GM21528 (cell line): ENCODE data around the gene SIRPA.

Experiments used
- ATAC-seq: cut with Tn5 transposase; IDR thresholded peaks from one replicate; pipeline ENCODE4 v1.9.1; 2021; ENCODE audit warnings: mild to moderate bottlenecking, moderate library complexity; ENCODE audit not compliant: unreplicated experiment, low FRiP score

The SIRPA gene

DNA sequence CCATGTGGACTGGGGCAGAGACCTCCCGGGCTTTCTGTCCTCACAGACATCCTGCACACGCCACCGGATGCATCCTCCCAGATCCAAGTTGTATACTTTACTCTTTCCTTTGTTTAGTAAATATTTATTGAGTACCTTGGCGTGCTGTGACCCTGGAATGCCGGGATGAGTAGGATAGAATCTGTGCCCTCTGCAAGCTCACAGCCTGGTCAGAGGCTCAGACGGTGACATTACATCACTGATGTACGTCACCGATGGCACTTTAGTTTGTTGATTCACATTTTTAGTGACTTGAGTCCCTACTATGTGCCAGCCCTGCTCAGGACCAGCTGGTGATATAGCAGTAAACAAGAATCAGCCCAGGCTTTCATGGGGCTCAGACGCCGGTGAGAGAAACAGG, 32.9 kb downstream of the SIRPA start:
- ATAC-seq, result no peak

DNA sequence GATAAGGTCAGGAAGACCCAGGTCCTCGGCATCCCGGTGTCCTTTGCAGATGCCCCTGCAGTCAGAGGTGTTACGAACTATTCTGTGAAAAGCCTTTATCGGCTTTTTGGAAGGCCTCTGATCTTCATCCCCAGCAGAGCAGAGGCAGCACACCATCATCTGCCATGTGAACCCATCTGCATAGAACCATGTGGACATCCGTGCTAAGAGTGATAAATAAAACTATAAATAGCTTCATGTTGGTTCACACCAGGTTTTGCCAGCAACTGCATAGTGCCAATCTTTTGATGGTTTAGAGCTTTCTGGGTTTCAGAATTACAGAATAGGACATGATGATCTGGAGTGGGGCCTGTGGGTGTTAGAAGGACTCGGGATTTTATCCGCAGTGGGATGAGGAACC, 33.6 kb downstream of the SIRPA start:
- ATAC-seq, result no peak

DNA sequence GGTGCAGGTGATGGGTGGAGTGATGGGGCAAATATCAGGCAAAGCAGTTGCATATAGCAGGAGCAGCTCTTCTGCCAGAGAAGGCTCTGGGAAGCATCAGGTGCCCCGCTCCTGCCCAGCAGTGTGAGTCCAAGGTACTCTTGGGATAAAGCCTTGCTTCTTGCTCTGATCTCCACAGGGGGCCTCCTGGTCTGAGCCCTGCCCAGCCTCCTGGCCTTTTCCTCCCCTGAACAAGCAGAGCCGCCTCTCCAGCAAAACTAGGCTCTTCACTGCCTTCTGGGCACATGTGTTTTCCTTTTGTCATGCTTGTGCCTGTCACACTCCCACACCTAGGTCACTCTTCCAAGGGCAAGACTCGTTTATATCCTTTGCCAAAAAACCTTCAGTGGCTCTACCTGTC, 34.3 kb downstream of the SIRPA start:
- no peak for ATAC-seq

DNA sequence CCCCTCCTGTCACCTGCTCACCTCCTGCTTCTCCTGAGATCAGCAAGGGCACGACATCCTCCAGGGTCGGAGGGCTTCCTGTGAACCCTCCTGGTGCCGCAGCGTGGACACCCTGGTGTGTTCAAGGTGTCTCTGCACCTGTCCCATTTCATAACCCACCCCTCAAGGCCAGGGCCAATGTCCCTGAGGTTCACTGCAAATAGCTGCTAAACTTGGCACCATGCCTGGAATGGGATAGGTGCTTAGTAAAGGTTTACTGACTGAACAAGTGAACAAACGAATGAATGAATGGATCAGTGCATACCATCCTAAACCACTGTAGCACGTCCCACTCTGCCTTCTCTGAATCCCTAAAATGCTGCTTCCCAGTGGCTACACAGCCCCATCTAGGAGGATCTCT, 35.0 kb downstream of the SIRPA start:
- no peak for ATAC-seq

DNA sequence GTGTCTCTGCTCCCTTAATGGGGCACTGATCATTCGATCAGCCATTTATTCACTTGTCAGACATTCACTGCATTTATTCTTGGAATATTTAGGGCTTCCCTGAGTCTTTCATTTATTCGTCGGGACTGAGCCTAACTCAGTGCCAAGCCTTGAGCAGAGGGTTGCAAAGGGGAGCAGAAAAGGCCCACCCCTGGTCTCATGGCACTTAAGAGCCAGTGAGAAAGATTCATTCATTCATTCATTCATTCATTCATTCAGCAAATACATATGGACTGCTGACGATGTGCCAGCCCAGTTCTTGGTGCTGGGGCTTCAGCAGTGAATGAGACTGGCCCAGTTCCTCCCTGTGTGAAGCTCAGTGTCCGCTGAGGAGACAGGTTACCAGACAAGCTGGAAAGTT, 36.6 kb downstream of the SIRPA start:
- ATAC-seq, result no peak

DNA sequence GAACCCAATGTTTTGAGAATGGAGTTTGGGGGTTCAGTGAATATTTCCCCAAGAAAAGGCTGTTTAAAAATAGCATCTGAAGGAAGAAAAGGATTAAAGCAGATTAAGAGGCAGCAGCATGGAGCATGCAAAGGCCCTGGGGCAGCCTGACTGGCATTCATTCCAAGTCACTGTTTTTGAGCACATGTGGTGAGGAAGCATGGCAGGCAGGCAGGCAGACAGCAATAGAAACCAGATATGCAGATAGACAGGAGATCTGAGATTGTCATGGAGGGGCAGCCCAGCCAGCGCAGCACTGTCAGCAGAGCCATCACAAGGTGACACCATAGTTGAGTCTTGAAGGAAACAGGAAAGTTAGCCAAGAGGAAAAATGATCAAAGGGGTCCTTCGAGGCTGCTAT, 37.8 kb downstream of the SIRPA start:
- ATAC-seq, result no peak

DNA sequence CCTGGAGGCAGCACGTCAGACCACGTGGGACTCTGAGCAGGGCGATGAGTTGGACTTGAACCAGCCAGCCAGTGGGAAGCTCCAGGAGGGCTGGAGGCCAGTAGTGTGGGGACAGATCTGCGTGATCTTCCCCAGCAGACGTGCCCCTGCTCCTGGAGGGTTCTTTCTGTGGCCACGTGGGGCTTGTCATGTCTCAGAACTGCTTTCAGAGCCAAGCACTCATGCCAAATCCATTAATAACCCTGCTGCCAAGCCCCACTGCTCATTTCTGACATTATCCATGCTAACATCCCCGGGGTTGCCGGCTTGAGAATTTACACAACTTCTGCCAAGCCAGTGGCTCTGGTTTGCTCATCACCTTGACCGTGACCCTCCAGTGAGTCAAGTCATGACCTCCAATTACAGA, 38.3 kb downstream of the SIRPA start:
- no peak for ATAC-seq

DNA sequence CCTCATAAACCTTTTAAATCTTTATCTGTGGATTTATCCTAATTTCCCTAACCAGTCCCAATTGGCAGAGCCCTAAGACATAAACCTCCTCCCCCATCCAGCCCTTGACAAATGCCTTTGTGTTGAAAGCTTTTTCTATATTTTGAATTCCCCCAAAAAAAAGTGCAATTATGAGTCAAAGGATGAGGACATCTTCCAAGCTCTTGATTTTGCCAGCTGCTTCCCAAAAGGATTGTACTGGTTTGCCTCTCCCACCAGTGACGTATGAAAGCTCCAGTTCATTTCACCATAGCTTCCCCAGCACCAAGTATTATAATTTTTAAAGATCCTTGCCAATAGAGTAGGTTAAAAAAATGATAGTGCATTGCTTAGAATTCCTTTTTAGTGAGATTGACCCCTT, 38.9 kb downstream of the SIRPA start:
- no peak for ATAC-seq

DNA sequence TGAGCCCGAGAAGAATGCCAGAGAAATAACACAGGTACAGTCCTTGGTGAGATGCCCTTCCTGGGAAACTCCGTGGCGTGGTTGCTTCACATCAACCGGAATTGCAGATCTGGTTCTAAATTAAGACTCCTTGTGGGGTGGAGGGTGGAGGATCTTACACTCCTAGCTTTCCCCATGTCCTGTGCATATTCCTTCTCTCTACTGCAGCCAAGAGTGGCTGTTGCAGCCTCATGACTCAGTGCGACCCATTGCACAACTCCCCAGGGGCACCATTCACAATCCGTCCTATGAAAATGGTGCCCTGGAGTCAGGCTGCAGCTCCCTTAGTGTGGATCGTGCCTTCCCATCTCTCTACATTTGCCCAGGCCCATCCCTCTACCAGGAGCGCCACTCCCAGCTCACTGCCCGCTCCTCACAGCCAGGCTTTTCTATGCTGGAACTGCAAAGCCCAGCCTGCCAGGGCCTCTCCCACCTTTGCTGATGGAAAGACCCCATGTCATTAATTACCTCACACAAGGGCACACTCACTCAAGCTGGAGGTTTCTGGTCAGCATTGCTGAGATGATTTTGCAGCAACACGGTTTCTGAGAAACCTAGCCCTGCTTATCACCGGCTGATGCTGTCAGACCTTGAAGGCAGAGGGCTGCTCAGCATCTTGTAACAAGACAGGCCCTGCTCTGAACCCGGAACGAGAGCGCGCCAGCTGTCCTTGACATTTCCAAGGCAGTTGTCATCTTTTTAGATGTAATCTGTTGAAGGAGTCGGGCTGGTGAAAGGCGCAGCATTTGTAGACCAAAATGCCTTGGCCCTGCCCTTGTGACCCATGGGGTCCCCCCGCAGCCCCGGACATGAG, 39.7 kb downstream of the SIRPA start:
- ATAC-seq, result no peak

DNA sequence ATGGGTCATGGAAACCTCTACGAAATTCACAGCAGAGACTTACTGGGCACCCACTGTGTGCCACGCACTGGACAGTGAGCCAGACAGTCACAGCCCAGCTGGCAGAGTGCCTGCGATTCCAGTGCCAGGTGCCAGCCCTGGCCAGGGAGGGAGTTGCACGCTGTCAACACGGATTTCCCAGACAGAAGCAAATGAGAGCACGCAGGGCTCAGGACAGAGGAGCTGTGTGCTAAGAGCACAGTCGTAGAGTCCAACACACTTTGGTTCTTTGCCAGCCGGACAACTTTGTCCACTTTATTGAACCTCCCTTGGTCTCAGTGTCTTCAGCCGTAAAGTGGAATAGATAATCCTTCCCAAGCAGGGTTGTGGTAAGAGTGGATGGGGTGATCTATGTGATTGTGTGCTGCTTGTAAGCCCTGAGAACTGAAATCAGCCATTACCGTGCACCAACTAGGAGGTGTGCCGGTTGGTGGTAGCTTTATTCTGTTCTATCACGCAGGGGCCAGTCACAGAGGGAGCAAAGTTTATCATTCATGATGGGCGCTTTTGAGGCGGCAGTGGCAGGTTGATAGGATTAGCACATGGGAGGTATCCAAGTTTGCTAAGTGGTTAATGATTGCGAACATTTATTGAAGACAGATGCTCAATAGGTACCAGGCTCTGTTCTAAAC, 40.6 kb downstream of the SIRPA start:
- no peak for ATAC-seq

DNA sequence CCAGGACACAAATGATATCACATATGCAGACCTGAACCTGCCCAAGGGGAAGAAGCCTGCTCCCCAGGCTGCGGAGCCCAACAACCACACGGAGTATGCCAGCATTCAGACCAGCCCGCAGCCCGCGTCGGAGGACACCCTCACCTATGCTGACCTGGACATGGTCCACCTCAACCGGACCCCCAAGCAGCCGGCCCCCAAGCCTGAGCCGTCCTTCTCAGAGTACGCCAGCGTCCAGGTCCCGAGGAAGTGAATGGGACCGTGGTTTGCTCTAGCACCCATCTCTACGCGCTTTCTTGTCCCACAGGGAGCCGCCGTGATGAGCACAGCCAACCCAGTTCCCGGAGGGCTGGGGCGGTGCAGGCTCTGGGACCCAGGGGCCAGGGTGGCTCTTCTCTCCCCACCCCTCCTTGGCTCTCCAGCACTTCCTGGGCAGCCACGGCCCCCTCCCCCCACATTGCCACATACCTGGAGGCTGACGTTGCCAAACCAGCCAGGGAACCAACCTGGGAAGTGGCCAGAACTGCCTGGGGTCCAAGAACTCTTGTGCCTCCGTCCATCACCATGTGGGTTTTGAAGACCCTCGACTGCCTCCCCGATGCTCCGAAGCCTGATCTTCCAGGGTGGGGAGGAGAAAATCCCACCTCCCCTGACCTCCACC, 42.2 kb downstream of the SIRPA start:
- ATAC-seq, result no peak

DNA sequence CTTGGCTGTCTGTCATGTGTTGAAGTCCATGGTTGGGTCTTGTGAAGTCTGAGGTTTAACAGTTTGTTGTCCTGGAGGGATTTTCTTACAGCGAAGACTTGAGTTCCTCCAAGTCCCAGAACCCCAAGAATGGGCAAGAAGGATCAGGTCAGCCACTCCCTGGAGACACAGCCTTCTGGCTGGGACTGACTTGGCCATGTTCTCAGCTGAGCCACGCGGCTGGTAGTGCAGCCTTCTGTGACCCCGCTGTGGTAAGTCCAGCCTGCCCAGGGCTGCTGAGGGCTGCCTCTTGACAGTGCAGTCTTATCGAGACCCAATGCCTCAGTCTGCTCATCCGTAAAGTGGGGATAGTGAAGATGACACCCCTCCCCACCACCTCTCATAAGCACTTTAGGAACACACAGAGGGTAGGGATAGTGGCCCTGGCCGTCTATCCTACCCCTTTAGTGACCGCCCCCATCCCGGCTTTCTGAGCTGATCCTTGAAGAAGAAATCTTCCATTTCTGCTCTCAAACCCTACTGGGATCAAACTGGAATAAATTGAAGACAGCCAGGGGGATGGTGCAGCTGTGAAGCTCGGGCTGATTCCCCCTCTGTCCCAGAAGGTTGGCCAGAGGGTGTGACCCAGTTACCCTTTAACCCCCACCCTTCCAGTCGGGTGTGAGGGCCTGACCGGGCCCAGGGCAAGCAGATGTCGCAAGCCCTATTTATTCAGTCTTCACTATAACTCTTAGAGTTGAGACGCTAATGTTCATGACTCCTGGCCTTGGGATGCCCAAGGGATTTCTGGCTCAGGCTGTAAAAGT, 43.5 kb downstream of the SIRPA start:
- no peak for ATAC-seq

DNA sequence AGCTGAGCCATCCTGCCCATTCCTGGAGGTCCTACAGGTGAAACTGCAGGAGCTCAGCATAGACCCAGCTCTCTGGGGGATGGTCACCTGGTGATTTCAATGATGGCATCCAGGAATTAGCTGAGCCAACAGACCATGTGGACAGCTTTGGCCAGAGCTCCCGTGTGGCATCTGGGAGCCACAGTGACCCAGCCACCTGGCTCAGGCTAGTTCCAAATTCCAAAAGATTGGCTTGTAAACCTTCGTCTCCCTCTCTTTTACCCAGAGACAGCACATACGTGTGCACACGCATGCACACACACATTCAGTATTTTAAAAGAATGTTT, 44.0 kb downstream of the SIRPA start:
- ATAC-seq, result no peak

DNA sequence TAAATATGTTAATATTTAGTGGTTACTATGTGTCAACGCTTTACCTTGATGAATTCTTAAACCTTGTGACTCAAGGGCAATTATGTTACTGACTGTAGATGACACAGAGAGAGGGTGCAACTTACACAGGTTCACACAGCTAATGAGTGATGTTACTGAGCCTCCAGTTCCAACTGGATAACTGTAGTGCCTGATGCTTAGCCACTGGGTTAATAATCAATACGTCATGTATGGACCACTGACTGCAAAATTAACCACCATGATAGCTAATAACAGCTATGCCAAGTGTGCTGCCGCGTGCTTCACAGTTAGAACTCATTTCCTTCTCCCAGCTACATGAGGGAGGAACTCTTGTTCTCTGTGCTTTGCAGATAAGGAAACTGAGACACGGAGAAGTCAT, 45.4 kb downstream of the SIRPA start:
- ATAC-seq, result no peak

DNA sequence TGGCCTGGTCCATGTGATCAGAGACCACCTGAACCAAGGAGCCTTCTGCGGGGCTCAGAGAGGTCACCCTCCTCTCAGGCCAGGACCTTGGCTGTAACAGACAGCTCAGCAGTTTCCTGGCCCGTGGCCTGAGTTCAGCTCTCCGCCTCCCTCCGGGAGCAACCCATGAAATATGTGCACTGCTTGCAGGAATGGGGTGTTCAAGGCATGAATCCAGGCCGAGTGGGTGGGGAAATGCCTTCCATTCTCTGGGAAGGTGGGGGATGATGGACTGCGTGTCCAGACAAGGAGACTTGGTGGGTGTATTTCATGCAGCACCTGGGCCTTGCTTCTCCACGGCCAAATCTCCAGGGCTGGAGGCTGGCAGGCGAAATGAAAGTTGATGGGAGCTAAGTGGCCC, 46.0 kb downstream of the SIRPA start:
- ATAC-seq, result no peak

DNA sequence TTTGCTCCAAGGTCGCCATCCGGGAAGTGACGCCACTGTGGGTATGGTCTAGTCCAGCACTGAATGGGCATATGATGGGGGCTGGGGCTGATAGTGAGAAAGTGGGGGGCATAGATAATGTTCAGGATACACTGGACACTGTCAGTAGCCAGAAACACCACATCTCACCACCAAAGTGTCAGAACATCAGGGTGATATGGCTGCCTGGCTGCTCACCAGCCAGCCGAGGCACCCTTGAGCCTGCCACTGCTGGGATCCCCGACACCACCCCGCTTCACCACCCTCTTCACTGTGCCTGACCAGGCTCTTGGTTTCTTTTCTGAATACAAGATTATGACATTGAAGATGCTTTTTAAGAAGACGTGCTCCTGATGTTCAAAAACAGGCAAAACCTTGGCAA, 46.9 kb downstream of the SIRPA start:
- ATAC-seq, result no peak

DNA sequence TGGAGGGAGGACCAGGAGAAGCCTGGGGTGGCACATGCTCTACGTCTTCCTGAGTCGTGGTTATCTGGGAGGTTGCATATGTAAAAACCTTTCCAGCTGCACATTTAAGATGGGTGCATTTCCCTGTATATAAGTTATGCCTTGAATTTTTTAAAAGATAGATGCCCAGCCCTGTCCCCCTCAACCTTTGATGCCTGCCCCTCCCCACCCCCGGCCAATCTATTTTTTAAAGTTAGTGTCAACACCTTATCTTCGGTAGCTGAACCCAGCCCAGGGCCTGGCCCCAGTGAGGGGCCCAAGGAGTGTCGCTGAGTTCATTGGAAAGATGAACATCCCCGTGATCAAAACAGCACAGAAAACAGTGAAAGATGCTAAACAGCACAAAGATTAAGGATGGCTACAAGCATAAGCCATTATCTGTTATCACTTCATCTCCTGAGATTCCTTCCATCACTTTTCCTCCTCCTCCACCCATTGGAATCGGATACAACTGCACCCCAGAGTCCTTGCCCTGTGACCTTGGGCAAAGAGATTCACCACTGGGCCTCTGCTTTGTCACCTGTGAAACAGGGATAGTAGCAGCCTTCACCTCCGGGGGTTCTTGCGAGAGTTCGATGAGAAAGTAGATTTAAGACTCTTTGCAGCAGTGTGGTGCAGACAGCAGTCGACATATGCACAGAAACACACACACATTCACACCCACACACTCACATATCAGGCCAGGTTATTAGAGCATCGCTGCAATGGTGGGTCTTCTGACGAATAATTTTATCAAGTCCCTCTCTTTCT, 47.5 kb downstream of the SIRPA start:
- ATAC-seq, result no peak

DNA sequence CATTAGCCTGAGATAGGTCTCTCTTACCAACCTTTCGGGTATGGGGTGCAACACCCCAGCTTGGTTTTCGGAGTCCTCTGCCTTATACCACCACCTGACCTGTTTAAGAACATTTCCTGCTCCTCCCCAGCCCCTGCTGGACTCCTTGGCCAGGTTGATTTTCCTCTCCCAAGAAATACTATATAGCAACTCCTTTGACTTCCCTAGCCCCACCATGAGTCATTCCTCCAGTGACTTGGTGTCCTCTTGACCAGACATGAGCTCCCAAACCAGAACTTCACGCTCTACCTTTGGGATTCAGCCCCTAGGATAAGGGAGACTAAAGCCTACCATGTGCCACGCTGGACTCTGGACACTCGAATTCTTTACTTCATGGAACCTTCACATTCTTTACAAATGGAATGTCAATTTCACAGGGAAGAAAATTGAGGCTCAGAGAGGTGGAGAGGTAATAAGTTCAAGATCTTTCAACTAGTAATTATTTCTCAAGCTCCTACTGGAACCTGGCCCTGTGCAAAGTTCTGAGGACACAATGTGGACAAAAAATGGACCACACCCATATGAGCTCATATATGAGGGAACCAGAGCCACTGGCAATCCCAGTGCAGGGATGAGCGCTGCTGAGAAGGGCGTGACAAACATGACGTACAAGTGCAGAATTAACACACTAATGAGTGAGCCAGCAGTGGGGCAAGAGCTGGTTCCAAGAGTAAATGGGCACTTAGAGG, 48.2 kb downstream of the SIRPA start:
- no peak for ATAC-seq

DNA sequence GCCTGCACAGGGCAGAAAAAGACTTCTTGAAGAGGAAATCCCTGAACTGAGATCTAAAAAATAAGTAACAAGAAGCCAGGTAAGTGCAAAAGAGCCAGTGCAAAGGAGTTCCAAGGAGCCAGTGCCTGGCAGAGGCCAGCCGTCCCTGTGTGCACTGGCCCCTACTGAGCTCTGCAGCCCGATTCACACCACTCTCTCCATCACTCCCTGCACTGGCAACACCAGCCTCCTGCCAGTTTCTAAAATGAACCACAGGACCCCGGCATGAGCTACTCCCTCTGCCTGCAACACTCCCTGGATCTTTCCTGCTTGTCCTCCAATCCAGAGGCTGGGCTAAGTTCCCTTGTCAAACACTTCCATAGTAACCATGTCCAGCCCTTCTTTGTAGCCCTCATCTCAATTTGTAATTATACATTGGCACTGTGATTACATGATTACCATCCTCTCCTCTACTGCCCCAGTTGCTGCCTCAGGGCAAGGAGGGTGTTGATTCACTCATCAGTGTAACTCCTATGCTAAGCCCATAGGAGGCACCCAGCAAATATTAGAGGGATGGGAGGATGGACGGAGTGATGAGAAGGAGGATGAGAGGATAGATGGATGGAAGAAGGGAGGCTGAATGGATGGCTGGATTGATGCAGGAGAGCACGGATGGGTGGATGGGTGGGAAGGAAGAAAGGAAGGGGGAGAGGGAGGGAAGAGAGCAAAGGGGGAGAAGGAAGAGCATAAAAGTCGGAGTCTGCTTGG, 49.3 kb downstream of the SIRPA start:
- no peak for ATAC-seq
